GM10847 (cell line): ENCODE data around the gene RGS18.

Source experiments
- POLR2A ChIP-seq: IDR thresholded peaks from 2 replicates; pipeline ENCODE4 v1.6.1; 2011; ENCODE audit not compliant: insufficient read length; ENCODE audit errors: extremely low read depth

RGS18 gene, protein sequence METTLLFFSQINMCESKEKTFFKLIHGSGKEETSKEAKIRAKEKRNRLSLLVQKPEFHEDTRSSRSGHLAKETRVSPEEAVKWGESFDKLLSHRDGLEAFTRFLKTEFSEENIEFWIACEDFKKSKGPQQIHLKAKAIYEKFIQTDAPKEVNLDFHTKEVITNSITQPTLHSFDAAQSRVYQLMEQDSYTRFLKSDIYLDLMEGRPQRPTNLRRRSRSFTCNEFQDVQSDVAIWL

DNA sequence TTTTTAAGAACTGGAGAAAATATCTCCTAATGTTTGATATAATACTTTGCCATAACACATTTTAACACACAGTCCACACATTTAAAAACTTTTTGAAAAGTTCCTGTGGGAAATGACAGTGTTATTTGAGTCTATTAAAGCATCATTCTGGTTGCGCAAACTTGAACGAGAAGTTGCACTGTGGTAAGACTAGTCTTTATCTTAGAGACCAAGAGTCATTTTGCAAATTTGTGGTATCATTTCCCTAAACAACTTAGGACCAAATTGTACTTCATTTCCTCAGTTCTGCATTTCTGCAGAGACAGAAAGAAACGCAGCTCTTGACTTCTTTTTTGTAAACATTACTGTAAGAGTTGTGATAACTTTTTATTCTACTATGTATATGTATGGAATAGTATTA is at the start of gene RGS18:
RGS18 (plus strand) TSS at position 282 of the 400 bp plus-strand sequence. CDS start 176 bp downstream, outside the sequence.
- TF ChIP-seq POLR2A: no peak

DNA sequence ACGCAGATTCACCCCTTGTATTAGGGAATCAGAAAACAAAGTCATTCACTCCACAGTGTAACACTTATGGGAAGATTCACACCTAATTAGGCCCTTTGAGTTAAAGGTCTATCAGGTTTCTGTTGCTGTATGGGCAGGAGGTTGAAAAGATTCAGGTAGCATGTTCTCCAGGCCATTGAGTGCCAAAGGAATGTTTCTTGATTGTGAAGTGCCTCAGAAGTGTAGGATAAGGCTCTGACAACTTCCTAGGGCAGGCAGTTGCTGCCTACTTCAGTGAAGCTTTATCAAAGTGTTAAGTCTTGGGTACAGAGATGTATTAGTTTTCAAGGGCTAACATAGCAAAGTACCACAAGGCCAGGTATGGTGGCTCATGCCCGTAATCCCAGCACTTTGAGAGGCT is 48.7 kb upstream of the RGS18 start:
- no peak for TF ChIP-seq POLR2A

DNA sequence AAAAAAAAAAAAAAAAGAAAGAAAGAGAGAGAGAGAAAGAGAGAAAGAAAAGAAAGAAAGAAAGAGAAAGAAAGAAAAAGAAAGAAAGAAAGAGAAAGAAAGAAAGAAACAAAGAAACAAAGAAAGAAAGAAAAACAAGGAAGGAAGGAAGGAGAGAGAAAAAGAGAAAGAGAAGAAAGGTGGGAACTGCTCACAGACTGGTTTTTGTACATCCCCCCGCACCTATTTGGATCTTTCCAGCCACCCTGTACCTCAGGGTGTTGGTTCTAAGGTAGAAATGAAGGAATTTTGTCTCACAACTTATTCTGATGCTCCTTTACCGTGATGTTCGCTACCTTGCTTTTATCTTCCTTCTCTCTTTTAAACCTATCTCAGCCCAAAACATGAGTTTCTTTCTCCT is 43.3 kb upstream of the RGS18 start:
- TF ChIP-seq POLR2A: no peak

DNA sequence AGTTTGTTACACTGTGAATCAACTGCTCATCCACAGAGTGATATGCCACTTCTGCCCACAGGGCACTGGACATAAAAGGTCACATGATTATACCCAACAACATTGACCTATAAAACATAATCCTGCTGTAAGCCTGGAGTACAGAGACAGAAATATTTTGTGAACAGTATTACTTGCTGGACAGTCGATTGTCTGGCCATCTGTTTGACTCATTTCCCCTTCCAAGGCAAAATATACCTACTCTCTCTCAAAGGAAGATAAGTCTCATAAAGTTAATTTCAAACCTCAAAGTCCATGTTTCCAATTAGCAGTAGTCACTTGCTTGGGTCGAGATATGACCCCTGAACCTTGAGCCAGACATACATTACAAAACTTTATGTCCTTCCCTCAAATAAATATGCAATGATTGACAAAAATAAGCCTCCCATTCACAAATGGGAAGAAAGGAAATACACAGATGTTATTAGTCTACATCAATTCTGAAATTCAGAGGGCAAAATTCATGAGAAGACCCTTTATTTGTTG is 39.3 kb upstream of the RGS18 start:
- no peak for TF ChIP-seq POLR2A

DNA sequence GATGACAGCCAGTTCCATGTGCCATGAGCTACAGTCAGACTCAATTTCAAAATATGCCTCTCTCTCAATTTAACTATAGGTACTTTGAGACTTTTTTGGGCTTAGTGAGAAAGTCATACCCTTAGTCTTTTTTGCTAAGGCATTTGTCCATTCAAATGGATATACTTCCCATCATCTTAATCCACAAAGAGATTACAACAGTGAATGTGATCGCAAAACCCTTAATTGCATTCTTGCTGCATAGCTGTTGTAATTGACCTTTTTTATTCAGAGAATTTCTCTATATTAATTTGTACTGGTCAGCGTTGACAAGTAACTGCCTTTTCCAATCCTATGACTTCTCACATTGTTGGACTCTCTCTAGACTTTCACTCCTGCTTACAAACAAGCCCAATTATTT is 38.6 kb upstream of the RGS18 start:
- no peak for TF ChIP-seq POLR2A

DNA sequence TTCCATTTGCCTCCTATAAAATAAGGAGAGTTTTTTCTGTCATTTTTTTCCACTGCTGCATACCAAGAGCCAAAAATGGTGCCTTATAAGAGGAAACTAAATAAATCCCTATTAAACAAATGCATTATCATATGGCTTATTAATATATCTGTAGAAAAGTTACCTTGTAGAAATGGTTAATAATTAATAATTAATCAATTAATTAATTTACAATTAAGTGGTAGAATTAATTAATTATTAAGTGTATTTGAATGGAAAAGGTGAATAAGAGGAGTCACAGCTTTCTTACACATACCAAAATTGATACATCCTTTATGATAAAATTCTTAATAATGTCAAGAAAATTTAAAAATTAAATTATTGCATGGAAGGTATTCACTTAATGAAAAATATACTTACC is 35.6 kb upstream of the RGS18 start:
- TF ChIP-seq POLR2A: no peak

DNA sequence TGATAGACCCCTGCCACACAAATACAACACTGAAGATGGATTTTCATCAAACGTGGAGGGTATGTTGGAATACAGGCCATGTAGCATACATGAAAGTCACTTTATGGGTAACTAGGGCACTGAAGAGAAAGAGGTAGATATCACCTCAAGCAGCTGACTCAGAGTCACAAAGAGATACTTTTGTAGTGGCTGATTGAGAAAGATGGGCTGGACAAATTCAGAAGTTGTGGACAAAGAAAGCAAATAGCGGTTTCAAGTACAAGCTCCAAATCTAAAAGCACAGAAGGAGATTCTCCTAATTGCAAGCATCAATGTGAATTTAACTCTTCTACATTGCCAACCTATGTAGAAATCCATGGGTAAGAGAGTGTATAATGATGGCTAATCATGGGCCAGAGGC is 35.0 kb upstream of the RGS18 start:
- no peak for TF ChIP-seq POLR2A

DNA sequence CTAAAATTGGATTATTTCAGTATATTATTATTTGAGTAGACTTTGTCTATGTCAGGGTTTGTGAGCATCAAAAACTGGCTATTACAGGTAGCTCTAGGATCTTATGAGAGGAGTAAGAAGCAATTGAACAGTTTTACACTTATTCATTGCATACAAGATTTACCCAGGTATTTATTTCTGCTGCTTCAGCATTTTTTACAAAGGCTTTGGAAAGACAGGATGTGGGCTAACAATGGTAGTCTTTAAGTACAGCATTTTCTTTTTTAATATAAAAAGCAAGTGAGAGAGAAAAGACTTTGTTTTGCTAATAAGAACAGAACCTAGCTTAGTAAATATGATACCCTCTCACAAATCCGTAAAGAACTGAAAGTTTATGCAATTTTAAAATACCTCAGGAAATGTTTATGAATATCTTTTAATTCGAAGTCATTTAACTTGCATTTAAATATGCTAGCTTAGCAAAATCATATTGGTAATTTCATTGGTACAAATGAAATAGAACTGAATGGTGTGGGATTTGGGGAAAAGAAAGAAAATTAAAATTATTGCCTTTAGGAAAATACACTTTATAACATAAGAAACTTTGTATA is 32.1 kb upstream of the RGS18 start:
- no peak for TF ChIP-seq POLR2A

DNA sequence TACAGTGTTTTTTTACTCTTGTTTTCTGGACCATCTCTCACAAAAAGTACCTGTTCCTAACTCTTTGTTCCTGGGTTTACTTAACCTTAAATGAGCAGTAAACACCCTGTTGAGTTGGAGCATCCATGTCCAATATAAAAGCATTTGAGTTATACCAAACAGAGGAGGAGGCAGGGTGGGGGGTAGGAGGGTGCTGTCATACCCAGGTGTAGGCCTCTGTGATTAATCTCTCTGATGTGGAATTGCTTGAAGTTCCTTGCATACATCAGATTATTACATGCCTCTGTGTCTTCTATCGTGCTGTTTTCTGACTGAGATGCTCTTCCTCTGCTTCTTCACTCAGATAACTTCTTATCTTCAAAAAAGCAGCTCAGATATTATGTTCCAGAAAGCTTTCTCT is 28.1 kb upstream of the RGS18 start:
- TF ChIP-seq POLR2A: no peak

DNA sequence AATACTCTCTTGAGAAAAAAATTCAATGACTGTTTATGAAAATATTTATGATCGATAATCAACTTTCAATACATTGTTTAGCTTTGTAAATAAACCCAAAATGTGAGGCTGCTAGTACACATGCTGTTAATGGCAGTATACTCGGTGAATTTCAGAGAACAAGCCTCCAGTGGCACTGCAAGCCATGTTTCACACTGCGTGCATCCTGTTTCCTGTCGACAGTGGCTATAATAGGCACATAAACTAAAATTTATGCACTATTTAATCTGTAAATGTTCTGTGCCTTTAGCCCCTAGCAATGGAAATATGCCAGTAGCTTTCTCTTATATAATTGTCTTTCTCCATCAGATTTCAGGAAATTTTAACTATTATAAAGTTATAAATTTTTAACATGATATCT is 26.3 kb upstream of the RGS18 start:
- no peak for TF ChIP-seq POLR2A

DNA sequence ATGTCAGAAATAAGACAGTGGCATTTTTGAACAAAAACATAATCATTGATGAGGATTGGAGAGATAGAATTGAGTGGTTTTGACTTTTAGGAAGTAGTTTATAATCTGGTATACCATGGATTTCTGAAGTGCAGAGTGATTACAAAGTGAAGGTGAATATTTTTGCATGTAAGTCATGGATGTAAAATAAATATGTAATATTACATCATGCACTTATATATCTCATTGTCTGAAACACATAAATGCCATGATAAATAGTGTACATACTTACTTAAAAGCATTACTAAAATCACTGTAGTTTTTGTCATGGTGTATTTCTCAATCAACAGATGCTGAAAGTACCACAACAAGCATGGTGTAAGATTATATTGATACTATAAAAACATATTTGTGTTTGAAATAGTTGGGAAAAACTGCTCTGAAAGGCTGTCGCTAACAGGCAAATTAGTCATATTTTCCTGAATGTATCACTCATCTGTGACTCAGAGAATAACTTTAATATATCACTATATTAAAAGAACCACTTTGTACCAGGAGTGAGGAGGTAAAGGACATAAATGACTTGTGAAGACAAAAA is 24.8 kb upstream of the RGS18 start:
- TF ChIP-seq POLR2A: no peak

DNA sequence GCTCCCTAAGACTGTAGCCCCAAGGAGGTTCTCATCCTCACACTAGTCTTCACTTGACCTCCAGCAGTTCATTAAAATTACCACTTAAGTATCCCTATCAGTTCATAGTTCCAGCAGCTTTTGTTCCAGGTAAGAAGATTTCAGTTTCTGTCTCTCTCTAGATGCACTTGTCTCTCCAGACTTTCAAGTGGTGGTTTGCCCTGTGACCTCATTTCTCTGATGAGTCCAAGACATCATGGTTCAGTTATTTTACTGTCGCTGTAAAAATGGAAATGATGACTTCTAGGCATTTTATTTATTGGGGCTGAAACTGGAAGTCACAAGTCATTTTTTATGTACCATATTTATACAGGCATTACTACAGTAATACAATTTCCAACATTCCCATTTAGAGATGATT is 17.9 kb upstream of the RGS18 start:
- TF ChIP-seq POLR2A: no peak

DNA sequence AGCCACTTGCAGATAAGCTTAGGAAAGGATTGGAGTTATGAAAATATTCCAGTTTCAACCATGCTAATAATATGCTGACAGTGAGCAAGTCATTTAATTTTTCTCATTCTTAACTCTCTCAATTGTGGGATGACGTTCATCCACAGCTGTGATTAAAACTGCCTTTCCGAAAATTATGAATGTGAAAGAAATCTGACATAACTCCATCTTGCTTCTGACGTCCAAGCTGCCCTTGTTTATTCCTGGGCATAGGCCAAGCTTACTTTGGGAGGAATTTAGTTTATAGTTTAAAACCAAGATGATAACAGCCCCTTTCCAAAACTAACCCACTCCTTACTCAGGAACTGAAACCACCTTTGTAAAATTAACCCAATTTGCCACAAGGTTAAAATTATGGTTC is 11.0 kb upstream of the RGS18 start:
- no peak for TF ChIP-seq POLR2A

DNA sequence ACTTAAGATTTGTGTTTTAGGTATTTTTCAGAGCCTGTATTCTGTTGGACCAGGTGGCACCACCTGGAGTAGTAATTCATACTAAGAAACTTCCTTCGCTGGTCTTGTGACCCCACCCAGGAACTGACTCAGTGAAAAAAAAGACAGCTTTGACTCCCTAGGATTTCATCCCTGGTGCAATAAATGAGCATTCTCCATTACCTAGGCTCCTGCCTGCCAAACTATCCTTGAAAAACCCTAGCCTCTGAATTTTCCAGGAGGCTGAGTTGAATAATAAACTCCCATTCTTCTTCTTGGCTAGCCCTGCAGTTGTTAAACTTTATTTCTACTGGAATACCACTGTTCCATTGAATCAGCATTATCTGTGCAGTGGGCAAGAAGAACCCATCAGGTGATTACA is 10.6 kb upstream of the RGS18 start:
- TF ChIP-seq POLR2A: no peak

DNA sequence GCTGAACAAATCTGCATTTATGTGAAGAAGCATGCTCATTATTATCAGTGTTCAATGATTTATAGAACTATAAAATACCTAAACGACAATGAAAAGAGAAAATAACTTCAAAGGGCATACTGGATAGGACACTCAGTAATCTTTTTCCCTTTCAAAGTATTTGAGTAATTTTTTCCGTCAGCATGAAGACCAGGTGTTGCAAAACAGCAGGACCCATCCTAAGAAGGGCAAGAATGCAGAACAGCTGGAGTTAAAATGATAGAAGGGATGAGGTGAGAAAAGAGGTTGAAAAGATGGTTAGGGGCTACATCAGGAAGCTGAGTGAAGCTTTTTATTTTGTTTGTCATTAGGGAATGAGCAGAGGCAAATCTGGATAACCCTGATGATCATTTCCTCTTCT is 7.1 kb upstream of the RGS18 start:
- TF ChIP-seq POLR2A: no peak

DNA sequence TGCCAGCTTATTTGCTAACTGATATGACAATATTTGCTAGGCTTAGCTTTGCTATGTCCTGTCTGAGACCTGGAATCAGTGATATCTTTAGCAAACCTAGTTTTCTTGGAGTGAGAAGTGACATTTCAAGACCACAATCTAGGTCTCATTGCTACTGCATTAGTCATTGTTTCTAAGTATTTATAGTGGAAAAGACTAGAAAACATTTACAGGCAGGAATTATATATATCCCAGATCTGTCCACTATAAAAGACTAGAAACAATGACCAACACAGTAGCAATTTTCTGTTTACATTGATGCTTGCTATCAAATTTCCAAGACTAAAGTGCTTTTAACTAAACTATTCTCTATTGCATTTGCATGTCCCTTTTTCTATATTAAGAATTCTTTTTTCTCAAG is 5.0 kb upstream of the RGS18 start:
- TF ChIP-seq POLR2A: no peak

DNA sequence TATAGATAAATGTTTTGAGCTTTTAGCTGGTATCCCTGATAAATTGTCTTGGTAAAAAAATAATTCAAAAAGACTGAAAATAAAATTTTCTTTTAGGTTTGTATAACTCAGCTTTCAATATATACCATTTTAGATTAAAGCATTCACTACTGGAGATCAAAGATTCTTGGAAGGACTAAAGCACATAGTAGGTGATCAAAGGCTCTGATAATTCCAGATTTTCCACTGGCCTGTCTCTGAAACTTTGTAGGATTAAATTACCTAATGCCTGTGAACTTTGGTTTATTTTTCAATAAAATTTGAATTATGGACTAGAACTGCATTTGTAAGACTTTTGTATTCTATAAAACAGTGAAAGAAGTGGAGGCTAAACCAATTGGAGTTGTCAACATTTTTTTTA is 1.2 kb upstream of the RGS18 start:
- no peak for TF ChIP-seq POLR2A

DNA sequence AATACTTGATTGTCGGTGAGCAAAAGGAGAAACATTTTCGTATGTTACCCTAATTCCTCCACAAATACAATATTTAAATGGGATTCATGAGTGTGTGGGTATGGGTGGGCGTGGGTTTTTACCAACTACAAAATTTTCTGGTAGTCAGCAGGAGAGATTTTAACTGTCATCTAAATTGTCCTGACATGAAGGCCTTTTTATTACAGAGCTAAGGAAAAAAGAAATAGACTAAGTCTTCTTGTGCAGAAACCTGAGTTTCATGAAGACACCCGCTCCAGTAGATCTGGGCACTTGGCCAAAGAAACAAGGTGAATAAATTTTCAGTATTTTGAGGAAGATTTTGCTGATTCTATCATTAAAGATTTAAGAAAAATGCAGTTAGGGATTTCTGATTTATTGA is 752 bp downstream of the RGS18 start:
- no peak for TF ChIP-seq POLR2A
